PFSK-1 (cell line): ENCODE data around the gene SLC25A33.

Experiments
- FOXP2 ChIP-seq: optimal IDR thresholded peaks from 2 replicates; pipeline ENCODE3; 2011; ENCODE audit warnings: borderline replicate concordance, control low read depth, inconsistent platforms; ENCODE audit not compliant: insufficient read depth; ENCODE audit errors: extremely low read length, extremely low read depth
- POLR2AphosphoS5 ChIP-seq: IDR thresholded peaks from 2 replicates; pipeline ENCODE4 v1.6.1; 2012; ENCODE audit warnings: low read depth, mild to moderate bottlenecking, control low read depth, low read length, moderate library complexity
- REST ChIP-seq, 2 experiments: IDR thresholded peaks; 2 replicates each; pipeline versions ENCODE4 v1.6.1 to v1.8.0; 2011 to 2012; ENCODE audit warnings: low read depth in 2 of 2, low read length in 2 of 2, control low read depth in 1 of 2, inconsistent platforms in 1 of 2, mild to moderate bottlenecking in 1 of 2, moderate library complexity in 1 of 2; ENCODE audit not compliant: insufficient read depth in 1 of 2
- SIN3A ChIP-seq: IDR thresholded peaks from 2 replicates; pipeline ENCODE4 v1.6.1; 2012; ENCODE audit warnings: mild to moderate bottlenecking, low read length, moderate library complexity, borderline replicate concordance; ENCODE audit not compliant: insufficient read depth
- TAF1 ChIP-seq: IDR thresholded peaks from 2 replicates; pipeline ENCODE4 v1.6.1; 2012; ENCODE audit warnings: low read length, control low read depth, borderline replicate concordance; ENCODE audit not compliant: insufficient read depth

GRCh38 chr1:9580942-9581341 is 41.7 kb downstream of the SLC25A33 start:
- no peak for TF ChIP-seq TAF1
- TF ChIP-seq POLR2AphosphoS5, result no peak
- TF ChIP-seq REST (IDR thresholded peaks at IDR 0.05; ENCODE audit: insufficient read depth in 1 of 2, low read depth in 2 of 2, low read length in 2 of 2), result no peak
- no peak for TF ChIP-seq SIN3A
- TF ChIP-seq FOXP2, result no peak
